GM21528 (cell line): ENCODE results near the gene CD4.
"Not testable (repeated sequence)": the region's sequence is repeated elsewhere in the genome, so short reads cannot be mapped to it uniquely, and the experiment has no call there.

Experiments used
- ATAC-seq: cut with Tn5 transposase; IDR thresholded peaks from one replicate; pipeline ENCODE4 v1.9.1; 2021; ENCODE audit warnings: mild to moderate bottlenecking, moderate library complexity; ENCODE audit not compliant: unreplicated experiment, low FRiP score

Gene CD4

DNA sequence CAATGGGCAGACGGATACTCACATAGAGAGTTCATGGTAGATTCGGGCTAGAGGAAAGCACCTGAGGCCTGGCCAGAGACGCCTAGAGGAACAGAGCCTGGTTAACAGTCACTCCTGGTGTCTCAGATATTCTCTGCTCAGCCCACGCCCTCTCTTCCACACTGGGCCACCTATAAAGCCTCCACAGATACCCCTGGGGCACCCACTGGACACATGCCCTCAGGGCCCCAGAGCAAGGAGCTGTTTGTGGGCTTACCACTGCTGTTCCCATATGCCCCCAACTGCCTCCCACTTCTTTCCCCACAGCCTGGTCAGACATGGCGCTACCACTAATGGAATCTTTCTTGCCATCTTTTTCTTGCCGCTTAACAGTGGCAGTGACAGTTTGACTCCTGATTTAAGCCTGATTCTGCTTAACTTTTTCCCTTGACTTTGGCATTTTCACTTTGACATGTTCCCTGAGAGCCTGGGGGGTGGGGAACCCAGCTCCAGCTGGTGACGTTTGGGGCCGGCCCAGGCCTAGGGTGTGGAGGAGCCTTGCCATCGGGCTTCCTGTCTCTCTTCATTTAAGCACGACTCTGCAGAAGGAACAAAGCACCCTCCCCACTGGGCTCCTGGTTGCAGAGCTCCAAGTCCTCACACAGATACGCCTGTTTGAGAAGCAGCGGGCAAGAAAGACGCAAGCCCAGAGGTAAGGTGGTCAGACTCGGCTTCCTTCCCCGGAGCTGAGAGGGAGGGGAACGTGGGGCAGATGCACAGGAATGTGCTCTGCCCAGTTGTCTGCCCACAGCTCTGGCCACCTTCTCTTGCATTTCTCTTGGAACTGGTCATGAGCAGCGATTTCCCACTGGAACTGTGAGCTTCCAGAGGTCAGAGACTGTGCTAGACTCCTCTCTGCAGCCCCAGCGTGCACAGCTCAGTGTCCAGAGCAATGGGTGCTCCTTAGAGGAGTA is at the start of gene CD4:
Gene CD4, plus strand, starts transcription at position 557 of the 953 bp plus-strand sequence. CDS start 10,611 bp downstream, outside the sequence.
- ATAC-seq: no peak

DNA sequence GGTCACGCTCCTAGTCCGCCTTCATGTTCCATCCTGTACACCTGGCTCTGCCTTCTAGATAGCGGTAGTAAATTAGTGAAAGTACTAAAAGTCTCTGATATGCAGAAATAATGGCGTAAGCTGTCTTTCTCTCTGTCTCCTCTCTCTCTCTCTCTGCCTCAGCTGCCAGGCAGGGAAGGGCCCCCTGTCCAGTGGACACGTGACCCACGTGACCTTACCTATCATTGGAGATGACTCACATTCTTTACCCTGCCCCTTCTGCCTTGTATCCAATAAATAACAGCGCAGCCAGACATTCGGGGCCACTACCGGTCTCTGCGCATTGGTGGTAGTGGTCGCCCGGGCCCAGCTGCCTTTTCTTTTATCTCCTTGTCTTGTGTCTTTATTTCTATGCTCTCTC is 47.2 kb upstream of the CD4 start:
- not testable (repeated sequence) for ATAC-seq

DNA sequence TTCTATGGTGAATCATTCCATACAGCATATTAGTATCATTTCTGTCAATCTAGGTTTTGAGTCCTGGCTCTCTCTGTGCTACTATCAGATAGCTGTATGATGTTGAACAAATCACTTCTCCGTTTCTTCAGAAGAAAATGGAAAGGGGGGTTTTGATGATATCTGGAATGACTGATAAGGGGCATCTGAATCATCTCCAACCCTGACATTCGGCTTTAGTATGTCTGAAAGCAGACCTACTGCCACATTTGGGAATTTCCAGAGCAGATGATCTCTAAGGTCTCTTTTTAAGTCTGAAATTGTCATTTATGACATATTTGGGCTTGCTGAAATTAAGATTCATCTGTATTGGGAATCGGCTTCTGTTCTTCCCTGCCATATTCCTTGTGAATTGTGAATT is 46.5 kb upstream of the CD4 start:
- no peak for ATAC-seq

DNA sequence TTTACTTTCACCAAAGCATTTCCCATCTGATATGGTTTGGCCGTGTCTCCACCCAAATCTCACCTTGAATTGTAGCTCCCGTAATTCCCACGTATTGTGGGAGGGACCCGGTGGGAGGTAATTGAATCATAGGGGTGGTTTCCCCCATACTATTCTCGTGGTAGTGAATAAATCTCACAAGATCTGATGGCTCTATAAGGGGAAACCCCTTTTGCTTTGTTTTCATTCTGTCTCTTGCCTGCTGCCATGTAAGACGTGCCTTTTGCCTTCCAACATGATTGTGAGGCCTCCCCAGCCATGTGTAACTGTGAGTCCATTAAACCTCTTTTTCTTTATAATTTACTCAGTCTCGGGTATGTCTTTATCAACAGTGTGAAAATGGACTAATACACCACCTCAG is 46.0 kb upstream of the CD4 start:
- ATAC-seq: not testable (repeated sequence)

DNA sequence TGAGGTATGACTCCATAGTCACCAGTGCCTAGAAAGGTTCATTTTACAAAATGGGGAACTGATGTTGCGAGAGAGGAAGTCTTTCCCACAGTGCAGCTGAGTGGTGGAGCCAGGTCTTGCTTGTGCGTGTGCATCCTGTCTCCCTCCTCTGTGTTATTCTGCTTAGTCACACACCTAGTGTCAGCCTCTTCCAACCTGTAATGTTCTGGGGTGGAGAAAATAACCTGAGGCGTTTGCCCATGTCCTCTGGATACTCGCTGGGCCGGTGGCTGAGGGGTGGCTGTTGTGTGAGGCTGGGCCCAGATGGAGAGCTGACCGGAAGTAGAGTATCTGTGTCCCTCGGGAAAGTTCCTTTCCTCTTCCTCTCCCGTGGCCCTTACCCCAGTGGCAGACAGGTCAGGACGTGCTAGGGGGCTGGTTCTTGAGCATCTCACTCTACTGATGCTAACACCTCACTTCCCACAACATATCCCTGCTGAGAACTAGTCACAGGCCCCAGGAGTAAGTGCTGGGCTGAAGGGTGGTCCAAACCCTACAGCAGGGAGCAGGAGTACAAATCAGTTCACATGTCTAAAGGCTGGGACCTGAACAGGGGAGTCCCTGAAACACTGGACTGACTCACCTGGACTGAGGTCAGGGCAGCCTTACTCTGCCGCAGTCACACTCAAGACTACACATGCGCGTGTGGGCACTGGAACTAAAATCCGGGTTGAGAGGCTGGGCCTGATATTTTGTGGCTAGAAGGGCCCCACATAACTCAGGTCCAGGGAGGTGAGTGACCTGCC is 43.4 kb upstream of the CD4 start:
- no peak for ATAC-seq

DNA sequence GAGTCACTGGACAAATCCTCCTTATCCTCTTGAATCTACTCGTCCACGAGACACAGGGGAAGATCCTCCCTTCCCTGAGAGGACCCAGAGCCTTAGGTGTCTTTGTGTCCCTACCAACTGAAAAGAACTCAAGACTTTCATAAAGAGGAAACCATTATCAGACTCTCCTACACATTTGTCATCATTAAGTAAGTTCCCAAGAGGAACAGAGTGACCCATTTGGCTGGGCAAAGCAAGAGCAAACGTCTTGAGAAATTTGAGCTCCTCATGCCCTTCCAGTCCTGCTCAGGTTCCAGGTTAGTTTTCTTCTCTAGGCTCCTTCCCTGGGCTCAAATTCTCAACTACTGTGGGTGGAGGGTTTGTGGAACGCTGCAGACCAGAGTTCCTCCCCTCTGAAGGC is 42.1 kb upstream of the CD4 start:
- no peak for ATAC-seq

DNA sequence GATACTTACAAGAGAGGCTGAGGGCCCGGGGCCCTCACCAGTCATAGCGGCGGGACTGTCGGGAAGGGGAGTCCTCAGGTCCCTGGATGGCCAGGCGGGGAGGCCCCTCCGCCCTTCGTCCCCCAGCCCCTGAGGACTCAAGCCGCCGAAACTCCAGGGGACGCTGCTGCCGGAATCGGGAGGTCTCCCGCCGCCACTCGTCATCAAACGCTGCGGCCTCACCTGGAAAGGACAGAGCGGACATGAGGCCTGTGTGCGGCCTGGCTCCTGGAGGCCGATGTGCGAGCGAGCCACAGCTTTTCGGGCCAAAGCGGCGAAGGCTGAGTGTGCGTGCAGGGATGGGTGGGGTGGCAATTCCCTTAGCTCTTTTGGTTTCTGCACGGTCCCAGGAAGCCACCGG is 40.6 kb upstream of the CD4 start:
- ATAC-seq: no peak

DNA sequence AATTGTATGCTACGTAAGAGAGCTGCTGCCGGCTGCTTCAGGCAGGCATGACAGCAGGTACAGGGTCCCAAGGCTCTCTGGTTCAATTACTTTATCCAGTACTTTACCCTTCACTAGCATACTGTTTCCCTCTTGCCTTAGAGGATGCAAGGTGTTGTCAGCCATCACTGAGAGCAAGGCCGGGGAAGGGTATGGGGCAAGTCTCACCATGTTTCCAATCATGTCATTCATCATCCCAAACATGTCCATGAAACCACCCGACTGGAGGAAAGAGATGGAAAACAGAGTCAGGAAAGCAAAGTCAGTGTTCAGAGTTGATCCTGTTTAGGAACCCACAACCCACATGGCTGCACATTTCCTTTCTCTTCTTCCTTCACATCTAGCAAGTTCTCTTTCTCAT is 38.8 kb upstream of the CD4 start:
- ATAC-seq: no peak

DNA sequence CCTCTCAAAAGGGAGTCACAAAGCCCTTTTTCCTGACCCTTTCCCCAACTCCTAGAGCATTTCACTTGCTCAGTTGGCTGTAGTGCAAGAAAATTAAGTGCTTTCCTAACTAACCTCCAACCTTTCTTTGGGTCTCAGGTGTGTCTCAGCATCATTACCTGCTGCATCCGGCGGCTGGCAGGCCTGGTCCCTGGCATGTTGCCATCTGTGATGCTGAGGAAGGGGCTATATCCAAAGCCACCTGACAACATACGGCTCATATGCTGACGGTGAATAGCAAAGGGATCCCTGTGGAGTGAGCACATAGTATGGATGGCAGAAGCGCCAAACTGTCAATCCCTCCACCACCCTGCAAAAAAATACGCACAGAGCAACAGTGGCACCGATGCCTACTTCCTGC is 37.6 kb upstream of the CD4 start:
- no peak for ATAC-seq

DNA sequence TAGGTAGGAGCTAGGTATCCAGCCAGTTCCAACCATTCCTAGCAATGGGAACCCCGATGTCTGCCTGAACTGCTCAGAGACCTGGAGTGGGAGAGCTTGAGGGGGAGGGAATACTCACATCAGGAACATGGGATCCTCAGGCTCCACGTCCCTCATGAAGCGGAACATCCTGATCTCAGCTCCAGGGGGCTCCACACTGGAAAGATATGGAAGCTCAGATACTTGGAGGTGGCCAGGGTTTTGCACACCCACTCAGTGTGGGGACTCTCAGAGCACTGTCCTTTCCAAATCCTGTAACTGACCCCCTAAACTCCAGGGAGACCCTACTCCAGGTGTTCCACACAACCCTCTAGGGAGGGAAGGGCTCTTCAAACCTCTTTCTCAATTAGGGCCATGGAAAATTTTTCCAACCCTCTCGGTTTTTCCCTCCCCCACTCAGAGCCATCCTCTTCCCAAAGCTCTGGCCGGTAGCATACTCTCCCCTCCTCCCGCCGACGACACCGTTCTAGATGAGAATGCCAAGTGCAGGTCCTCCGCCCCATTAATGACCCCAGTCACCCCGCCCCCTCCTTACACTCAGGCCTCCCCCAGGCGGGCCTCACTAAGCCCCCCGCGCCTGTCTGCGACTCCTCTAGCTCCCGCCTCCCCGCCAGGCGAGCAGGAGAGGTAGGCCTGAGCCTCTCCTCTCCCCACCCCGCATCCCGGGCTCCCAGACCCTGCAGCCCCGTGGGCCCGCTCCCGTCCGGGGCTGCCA is 37.0 kb upstream of the CD4 start:
- ATAC-seq: no peak

DNA sequence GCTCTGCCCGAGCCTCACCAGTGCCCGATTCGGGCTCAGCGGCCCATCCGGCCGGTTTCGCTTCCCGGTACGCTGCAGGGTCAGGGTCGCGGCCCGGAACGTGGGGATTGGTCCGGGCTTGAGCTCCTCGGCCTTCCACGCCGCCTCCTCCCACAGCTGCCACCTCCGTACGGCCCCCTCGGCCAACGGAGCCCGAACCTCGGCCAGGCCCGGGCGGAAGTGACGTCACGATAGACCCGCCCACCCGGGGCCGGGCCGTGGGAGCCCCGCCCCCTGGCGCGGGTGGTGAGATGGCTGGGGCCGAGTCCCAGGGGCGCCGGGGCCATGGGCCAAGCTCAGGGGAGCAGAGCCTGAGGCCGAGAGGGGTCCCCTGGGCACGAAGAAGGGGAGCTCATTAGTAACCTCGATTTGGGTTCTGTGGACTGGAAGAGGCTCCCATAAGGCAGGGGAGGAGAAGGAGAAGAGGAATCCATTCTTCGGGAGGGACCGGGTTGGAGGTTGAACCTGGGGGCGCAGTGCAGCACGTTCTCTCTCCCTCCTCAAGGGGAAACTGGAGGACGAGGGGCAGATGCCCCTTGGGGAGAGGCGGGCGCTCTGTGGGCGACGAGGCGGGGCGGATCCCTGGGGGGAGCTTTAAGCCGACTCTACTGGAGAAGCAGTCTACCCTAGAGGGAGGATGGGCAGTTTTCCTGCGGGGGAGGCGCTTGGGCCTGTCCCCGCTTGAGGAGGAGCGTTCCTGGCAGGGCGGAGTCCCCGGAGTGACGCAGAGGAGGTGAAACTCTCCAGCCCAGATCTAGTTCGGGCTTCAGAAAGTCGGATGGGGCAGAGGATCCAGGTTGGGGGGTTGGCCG is 36.2 kb upstream of the CD4 start, which contains the start of gene MLF2:
Gene MLF2, minus strand, starts transcription at position 221 of the 851 bp plus-strand sequence. CDS start 807 bp downstream, outside the sequence.
- ATAC-seq: peak; percentile 90

DNA sequence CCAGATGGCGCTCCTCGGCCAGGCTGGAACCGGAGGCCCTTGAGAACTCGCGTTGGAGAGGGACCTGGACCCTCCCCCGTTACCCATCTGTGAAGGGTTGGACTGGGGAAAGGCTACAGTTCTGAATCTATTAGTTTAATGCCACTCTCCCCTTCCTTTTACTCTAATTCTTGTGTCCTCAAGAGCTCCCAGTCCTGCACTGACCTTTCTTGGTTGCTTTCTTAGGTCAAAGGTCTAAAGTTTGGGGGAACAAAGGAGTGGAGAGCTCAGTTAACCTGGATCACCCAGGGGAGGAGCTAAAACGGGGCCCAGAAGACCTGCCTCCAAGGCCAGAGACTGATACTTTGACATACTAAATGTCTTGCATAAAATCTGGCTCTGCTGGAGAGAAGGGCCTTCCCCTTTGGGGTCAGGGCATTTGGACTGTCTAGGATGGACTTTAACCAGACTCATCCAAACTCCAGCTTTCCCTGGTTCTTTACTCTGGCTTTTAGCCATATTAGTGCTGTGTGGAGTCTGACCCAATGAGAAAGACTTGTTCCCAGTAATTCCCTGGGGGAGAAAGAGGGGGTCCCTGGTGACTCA is 35.5 kb upstream of the CD4 start:
- ATAC-seq: no peak

DNA sequence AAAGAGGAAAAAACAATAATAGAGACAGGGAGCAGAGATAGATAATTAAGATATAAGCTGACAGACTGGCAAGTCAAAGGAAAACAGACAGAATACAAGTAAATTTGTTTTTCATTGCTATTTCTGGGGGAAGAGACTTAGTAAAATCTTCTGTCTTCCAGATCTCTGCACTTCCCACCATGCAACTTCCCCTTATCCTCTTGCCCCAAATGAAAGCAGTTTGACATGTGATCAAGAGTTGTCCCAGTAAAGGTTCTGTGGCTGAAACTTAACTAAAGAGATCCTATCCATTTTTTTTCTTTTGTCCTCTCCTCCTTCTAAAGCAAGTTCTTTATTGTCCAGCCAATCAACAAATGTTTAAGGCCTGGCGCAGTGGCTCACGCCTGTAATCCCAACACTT is 34.9 kb upstream of the CD4 start:
- ATAC-seq: no peak

DNA sequence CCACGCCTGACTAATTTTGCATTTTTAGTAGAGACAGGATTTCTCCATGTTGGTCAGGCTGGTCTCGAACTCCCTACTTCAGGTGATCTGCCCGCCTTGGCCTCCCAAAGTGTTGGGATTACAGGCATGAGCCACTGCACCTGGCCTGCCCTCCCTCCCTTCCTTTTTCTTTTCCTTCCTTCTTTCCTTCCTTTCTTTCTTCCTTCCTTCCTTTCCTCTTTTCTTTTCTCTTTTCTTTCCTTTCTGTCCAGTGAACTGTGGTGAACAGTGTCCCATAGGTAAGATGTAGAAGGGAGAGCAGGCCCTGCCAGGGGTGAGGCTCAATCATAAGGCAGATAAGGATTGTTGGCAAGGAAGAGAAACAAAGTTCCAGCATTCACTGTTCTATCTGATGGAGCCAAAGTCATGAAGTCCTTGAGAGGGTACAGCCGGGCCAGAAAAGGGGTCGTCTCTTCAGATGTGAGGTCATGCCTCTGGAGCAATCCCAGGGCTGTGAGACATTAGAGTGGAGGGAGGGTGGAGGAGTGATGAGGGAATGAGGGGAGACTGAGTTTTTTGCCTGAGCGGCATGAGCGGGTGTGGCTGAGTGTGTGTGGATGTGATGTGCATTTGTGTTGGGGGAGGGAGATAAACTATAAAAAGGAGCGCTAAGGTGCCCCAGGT is 32.2 kb upstream of the CD4 start:
- ATAC-seq: no peak

DNA sequence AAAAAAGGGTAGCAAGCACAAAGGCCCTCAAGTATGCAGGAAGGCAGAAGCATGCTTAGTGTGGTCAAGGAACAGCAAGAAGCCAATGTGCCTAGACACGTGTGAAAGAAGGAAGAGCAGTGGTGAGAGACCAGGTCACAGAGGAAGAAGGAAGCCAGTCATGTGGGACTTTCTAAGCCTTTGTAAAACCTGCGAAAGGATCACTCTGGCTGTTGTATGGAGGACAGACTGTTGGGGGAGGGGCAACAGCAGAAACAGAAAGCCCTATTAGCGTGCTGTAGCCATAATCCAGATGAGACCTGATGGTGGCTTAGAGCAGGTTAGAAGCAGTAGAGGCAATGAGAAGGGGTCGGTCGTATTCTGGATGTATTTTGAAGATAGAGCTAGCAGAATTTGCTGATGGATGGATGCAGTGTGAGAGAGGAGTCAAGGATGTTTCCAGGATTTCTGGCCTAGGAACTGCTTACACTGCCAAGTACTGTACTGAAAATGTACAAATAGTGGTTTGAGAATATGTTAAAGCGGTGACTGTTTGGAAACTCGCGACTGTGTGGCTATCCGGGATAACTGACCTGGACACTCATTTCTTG is 30.7 kb upstream of the CD4 start:
- ATAC-seq: no peak

DNA sequence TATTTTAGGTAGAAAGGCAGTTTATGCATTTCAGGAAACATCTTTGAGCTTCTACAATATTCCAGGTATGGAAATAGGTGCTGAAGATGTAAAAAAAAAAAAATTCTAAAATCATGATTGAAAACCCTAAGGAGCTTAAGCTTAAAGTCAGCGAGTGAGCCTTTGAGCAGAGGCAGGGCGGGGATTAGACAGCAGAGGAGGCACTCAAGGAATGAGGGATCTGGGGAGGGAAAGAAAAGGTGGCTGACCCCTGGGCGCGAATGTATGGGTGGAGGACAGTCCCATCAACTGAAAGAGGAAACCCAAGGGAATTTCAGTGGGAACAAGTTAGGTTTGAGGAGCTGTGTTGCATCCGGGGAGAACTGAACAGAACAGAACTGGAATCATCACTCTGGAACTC is 29.6 kb upstream of the CD4 start:
- ATAC-seq: no peak

DNA sequence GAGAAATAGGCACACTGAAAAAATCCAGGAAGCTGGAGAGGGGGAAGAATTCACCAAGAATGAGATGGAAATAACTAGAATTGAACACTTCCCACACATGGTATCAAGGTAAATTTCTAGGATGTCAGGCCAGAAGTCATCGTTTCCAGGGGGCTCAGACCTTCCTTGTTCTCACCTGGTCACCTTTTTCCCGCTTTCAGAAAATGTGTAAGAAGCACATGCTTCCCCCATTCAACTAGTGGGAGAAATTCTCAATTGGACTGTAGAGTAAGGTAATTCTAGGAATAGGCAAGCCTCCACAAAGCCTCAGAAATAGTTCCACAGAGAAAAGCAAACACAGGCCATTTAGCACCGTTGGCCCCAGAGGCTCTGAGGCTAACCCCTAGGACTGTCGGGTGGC is 25.9 kb upstream of the CD4 start:
- ATAC-seq: no peak

DNA sequence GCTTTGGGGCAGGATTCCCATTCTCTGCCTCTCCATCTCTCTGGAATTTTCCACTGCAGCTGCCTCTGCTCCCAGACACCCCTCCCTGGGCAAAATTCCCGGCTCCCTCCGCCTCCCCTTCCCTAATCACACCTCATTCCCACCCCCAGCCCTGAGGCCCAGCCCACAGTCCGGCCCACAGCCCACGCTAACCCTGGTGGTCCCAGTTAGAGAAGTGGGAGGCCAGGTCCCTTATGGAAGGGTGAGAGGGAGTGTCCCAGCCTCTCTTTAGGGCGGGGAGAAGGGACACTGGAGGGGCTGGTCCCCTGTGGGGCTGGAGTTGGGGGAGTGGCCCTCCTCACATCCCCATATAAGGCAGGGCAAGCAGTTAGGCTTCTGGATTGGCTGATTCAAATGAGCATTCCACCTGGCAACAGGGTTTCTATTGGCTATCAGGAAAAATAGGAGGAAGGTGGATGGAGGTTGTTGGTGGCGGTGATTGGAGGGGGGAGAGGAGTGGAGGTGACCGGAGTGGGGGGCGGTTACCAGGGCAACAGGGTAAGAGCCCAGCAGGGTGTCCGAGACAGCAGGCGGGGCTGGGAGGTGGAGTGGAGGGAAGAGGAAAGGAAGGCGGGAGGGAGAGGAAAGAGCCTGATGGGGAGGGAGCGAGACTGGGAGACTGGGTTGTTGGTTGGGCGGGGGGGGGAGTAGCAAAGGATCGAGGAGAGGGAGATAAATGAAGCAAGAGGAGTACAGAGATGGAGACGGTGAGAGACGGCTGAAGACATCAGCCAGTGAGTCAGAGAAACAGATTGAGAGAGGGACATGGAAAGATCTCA is 25.1 kb upstream of the CD4 start:
- ATAC-seq: peak; percentile 70
